B cell (primary cell): Measurements from ENCODE around the gene SYNE1.

Experiments used
- EZH2 ChIP-seq: IDR thresholded peaks from 2 replicates; pipeline ENCODE4 v1.6.1; 2012; ENCODE audit warnings: borderline replicate concordance, low read depth, mild to moderate bottlenecking, moderate library complexity, low read length; ENCODE audit not compliant: insufficient read depth, poor library complexity, severe bottlenecking
- TF ChIP-seq, protein P1 (sequence below): fragments of 200-600 bp; IDR thresholded peaks from one replicate; pipeline ENCODE4 v1.8.0; 2022; ENCODE audit warnings: antibody characterized with exemption, mild to moderate bottlenecking

DNA sequence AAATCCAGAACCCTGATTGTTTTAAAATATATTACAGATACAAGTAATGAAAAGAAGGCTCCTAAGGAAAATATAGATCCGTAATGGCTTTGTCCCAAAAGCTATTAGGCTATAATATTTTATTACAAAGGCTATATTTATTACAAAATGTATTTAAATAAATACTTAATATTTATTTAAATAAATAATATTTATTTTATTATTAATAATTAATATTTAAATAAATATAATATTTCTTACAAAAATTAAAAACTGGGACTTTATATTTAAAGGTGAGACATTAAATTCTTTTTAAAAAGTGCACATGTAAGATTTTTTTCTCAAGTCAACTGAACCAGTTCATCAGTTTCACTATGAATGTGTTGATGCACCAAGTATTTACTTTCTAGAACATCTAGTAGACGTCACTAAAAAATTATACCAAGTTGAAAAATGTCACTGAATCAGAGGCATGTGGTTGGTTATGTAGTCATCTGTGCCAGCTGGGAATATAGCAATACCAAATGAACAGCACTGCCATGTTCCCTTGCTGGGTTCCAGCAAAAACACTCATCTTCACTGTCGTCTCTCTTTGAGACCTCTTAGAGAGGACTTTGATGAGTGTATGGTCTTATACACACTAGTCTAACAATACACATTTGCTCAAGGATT lies 550.8 kb downstream of the SYNE1 start:
- TF ChIP-seq, protein P1, sequence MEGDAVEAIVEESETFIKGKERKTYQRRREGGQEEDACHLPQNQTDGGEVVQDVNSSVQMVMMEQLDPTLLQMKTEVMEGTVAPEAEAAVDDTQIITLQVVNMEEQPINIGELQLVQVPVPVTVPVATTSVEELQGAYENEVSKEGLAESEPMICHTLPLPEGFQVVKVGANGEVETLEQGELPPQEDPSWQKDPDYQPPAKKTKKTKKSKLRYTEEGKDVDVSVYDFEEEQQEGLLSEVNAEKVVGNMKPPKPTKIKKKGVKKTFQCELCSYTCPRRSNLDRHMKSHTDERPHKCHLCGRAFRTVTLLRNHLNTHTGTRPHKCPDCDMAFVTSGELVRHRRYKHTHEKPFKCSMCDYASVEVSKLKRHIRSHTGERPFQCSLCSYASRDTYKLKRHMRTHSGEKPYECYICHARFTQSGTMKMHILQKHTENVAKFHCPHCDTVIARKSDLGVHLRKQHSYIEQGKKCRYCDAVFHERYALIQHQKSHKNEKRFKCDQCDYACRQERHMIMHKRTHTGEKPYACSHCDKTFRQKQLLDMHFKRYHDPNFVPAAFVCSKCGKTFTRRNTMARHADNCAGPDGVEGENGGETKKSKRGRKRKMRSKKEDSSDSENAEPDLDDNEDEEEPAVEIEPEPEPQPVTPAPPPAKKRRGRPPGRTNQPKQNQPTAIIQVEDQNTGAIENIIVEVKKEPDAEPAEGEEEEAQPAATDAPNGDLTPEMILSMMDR, result no peak
- no peak for TF ChIP-seq EZH2
